Stomach (tissue), 9 donors: ENCODE data around the gene SEC24C. TPM values are rescaled to one million over a fixed set of nuclear protein-coding genes. Genes with fewer than 3 reads are reported as not detected.

Experiments
- DNase-seq, 2 donors: peaks; one replicate each; pipeline versions ENCODE4 v3.0.0 to v3.0.0-alpha.2; 2013 to 2019
- H3K27ac ChIP-seq, 5 donors: fragments of 200-600 bp in 4 of 5; sonication (generic) in 4 of 5; one replicate each; pipeline ENCODE4 v1.5.1; 2013 to 2019; ENCODE audit warnings: mild to moderate bottlenecking in 1 of 5, moderate library complexity in 1 of 5
- H3K27me3 ChIP-seq, 3 donors: fragments of 200-600 bp; sonication (generic); one replicate each; pipeline ENCODE4 v1.5.1; 2017 to 2019; ENCODE audit warnings: mixed run types in 1 of 3
- H3K36me3 ChIP-seq, 4 donors: fragments of 200-600 bp; sonication (generic); 1 replicate in 3 of 4; 2 replicates in 1 of 4; pipeline ENCODE4 v1.5.1; 2016 to 2019
- H3K4me1 ChIP-seq, 4 donors: fragments of 200-600 bp; sonication (generic); one replicate each; pipeline ENCODE4 v1.5.1; 2016 to 2019
- H3K4me3 ChIP-seq, 4 donors: fragments of 200-600 bp; sonication (generic) in 3 of 4; one replicate each; pipeline ENCODE4 v1.5.1; 2016 to 2019; ENCODE audit warnings: mild to moderate bottlenecking in 1 of 4
- H3K9me3 ChIP-seq, 4 donors: fragments of 200-600 bp; sonication (generic); one replicate each; pipeline ENCODE4 v1.5.1; 2016 to 2019
- EP300 ChIP-seq: sonication (generic); formaldehyde crosslinking; IDR thresholded peaks from one replicate; pipeline ENCODE4 v1.6.1; 2017; ENCODE audit warnings: antibody characterized with exemption
- POLR2A ChIP-seq, 4 donors: fragments of 450-650 bp; IDR thresholded peaks; one replicate each; pipeline ENCODE4 v1.6.1; 2016; ENCODE audit warnings: antibody characterized with exemption in 4 of 4, control low read depth in 2 of 4, mild to moderate bottlenecking in 1 of 4, moderate library complexity in 1 of 4
- POLR2AphosphoS5 ChIP-seq, 3 donors: sonication (generic); formaldehyde crosslinking; IDR thresholded peaks; one replicate each; pipeline ENCODE4 v1.6.1; 2016; ENCODE audit warnings: antibody characterized with exemption in 3 of 3
- WGBS, 5 donors: extraction: QIAGEN DNeasy Blood & Tissue Kit in 3 of 5; methylation state at CpG; one replicate each; pipeline versions ENCODE4 v1.1.5 to v1.1.7; 2013 to 2018; 5-methylcytosine and 5-hydroxymethylcytosine counted together
- intact Hi-C: fragments of 100-400 bp; cut with DNase I; formaldehyde crosslinking; loops from one replicate; pipeline ENCODE4 v1.15.1; 2023; ENCODE audit warnings: low total_unique reads
- polyA plus RNA-seq, 3 donors: library from polyadenylated mRNA; stranded (reverse); fragments of 200-250 nt; gene quantifications; one replicate each; pipeline ENCODE4 v1.2.3, GENCODE V29; 2013
- total RNA-seq, 5 donors: library from RNA; depleted of rRNA; stranded (reverse); fragments of >200 nt; gene quantifications; one replicate each; pipeline versions ENCODE4 v1.1.0 to v1.2.3, GENCODE V29; 2014 to 2016
- TF ChIP-seq, protein P1 (sequence below), 7 experiments: fragments of 450-650 bp in 4 of 7; fragments of 200-600 bp in 3 of 7; sonication (generic) in 3 of 7; IDR thresholded peaks; one replicate each; pipeline ENCODE4 v1.5.1; 2016 to 2019; ENCODE audit warnings: antibody characterized with exemption in 7 of 7, control low read depth in 2 of 7, mild to moderate bottlenecking in 1 of 7
- donor health status: healthy with polysubstance abuse.
- donor health status: Bipolar disorder and iron deficiency.
- donor health status: healthy.

The SEC24C gene
- total and polyA plus RNA-seq, 8 donors, result 23.5 to 58.8 (median 40.6) TPM

DNA sequence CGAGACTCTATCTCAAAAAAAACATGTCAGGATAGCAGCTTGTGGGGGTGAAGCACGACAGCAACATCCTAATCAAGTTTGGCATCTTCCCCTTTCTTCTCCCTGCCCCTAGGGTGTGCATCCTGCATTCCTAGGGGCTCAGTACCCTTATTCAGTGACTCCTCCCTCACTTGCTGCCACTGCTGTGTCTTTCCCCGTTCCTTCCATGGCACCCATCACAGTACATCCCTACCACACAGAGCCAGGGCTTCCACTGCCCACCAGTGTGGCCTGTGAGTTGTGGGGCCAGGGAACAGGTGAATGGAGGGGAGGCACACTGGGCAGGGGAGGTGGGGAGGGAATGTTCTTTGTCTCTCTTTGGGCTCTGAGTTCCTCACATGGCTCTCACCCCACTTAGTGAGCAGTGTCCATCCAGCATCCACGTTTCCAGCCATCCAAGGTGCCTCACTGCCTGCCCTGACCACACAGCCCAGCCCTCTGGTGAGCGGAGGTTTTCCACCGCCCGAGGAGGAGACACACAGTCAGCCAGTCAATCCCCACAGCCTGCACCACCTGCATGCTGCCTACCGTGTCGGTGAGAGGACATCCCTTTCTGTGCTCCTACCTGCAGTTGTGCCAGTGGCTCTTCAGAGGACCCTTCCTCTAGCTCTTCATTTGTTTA is 55.9 kb downstream of the SEC24C start:
- H3K4me3 ChIP-seq, result no peak overlapping the region
- intact Hi-C loops, result no loop called here
- no peaks in the 10 kb centered on the region for H3K27me3 ChIP-seq
- TF ChIP-seq POLR2AphosphoS5 (IDR thresholded peaks at IDR 0.05) (no peak), POLR2A (IDR thresholded peaks at IDR 0.05) (no peak), EP300 (no peak)
- TF ChIP-seq, protein P1, sequence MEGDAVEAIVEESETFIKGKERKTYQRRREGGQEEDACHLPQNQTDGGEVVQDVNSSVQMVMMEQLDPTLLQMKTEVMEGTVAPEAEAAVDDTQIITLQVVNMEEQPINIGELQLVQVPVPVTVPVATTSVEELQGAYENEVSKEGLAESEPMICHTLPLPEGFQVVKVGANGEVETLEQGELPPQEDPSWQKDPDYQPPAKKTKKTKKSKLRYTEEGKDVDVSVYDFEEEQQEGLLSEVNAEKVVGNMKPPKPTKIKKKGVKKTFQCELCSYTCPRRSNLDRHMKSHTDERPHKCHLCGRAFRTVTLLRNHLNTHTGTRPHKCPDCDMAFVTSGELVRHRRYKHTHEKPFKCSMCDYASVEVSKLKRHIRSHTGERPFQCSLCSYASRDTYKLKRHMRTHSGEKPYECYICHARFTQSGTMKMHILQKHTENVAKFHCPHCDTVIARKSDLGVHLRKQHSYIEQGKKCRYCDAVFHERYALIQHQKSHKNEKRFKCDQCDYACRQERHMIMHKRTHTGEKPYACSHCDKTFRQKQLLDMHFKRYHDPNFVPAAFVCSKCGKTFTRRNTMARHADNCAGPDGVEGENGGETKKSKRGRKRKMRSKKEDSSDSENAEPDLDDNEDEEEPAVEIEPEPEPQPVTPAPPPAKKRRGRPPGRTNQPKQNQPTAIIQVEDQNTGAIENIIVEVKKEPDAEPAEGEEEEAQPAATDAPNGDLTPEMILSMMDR (IDR thresholded peaks at IDR 0.05), result no peak
- DNase-seq, result no peak
- no peaks in the 10 kb centered on the region for H3K9me3 ChIP-seq
- WGBS, 5 donors, result 67 to 77% (median 72%) methylated on average over 9 of the region's 9 CpGs
- H3K4me1 ChIP-seq, result peaks cover 4 to 13% (median 9%) of the 10 kb centered on the region in 4 donors
- H3K27ac ChIP-seq, result no peak overlapping the region
- peaks cover 90 to 100% (median 100%) of the 10 kb centered on the region in 4 donors for H3K36me3 ChIP-seq

DNA sequence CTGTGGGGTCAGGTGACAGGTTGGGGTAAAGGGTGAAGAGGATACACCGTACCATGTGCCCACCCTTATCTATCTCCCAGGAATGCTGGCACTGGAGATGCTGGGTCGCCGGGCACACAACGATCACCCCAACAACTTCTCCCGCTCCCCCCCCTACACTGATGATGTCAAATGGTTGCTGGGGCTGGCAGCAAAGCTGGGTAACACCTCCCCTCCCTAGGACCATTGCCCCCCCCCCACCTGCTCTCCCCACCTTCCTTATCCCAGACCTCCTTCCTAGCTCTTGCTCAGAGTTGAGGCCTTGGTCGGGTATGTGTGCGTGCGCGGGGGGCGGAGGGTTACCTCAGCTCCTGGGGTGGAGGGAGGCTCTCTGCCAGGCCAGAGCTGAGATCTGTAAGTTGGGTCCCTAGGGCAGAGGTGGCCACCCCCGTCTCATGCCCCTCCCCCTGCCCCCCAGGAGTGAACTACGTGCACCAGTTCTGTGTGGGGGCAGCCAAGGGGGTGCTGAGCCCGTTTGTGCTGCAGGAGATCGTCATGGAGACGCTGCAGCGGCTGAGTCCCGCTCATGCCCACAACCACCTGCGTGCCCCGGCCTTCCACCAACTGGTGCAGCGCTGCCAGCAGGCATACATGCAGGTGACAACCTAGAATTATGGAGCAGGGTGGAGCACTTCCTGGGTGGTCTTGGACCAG is 56.5 kb downstream of the SEC24C start:
- Histone ChIP-seq H3K36me3 (peaks cover 90 to 100% (median 100%) of the 10 kb centered on the region in 4 donors), H3K4me3 (no peak overlapping the region), H3K4me1 (peaks cover 4 to 13% (median 9%) of the 10 kb centered on the region in 4 donors), H3K9me3 (no peaks in the 10 kb centered on the region), H3K27me3 (no peaks in the 10 kb centered on the region), H3K27ac (no peak overlapping the region)
- intact Hi-C loops, result no loop called here
- TF ChIP-seq, protein P1 (IDR thresholded peaks at IDR 0.05), result no peak
- TF ChIP-seq POLR2AphosphoS5 (IDR thresholded peaks at IDR 0.05) (no peak), POLR2A (IDR thresholded peaks at IDR 0.05) (no peak), EP300 (no peak)
- WGBS, 5 donors, result 76 to 81% (median 81%) methylated on average over 18 to 20 of the region's 20 CpGs
- no peak for DNase-seq

DNA sequence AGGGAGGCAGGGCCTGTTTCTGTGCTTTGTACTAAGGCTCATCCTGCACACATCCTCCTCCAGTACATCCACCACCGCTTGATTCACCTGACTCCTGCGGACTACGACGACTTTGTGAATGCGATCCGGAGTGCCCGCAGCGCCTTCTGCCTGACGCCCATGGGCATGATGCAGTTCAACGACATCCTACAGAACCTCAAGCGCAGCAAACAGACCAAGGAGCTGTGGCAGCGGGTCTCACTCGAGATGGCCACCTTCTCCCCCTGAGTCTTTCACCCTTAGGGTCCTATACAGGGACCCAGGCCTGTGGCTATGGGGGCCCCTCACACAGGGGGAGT is 57.0 kb downstream of the SEC24C start:
- H3K4me1 ChIP-seq, result peaks cover 4 to 13% (median 11%) of the 10 kb centered on the region in 4 donors
- TF ChIP-seq POLR2A (IDR thresholded peaks at IDR 0.05) (no peak), POLR2AphosphoS5 (IDR thresholded peaks at IDR 0.05) (no peak)
- TF ChIP-seq, protein P1 (IDR thresholded peaks at IDR 0.05), result no peak
- peaks cover 92 to 100% (median 100%) of the 10 kb centered on the region in 4 donors for H3K36me3 ChIP-seq
- intact Hi-C loops, result no loop called here
- no peaks in the 10 kb centered on the region for H3K9me3 ChIP-seq
- WGBS, 5 donors, result 91 to 97% (median 94%) methylated on average over 12 to 13 of the region's 13 CpGs
- no peaks in the 10 kb centered on the region for H3K27me3 ChIP-seq
- no peak for DNase-seq
- H3K4me3 ChIP-seq, result no peak overlapping the region
- H3K27ac ChIP-seq, result no peak overlapping the region

DNA sequence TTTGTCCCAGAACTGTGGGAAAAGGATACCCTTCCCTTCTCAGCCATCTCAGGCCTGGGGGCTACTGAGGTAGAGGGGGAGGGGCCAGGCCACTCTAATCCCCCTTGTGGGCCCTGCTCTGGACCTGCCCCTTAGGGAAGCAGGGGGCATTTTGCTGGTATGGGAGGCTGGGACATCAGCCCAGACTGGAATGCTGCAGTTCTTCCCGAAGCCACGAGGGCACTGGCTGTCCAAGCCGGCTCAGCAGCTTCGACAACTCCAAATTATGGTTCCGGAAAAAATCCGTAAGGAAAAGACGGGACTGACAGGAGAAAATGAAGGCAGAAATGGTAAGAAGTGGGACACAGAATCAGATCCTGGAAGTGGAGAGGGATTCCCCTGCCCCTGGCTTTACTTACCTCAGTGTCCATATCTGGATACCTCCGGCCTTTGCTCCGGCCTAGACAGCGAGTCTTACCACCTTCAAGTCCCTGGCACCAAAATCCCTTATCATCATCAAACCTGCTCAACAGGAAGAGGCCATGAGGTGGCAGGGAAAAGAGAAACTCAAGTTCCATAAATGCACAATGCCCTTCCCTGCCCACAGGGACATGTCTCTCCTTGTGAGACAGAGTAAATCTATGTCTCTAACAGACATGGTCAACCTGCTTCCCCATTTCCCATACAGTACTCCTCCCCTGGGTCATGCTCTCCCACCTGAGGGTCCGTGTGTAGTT is 58.3 kb downstream of the SEC24C start:
- TF ChIP-seq, protein P1 (IDR thresholded peaks at IDR 0.05), result no peak
- TF ChIP-seq POLR2AphosphoS5 (IDR thresholded peaks at IDR 0.05), result peak in 1 of 3 donors; percentile 5
- Histone ChIP-seq H3K27ac (peak overlapping the region in 2 of 5 donors; percentile 9 to 32), H3K27me3 (no peaks in the 10 kb centered on the region), H3K36me3 (peaks cover 92 to 100% (median 100%) of the 10 kb centered on the region in 4 donors), H3K4me1 (peaks cover 4 to 25% (median 20%) of the 10 kb centered on the region in 4 donors), H3K9me3 (no peaks in the 10 kb centered on the region), H3K4me3 (no peak overlapping the region)
- WGBS, 5 donors, result 57 to 74% (median 68%) methylated on average over 11 of the region's 11 CpGs
- DNase-seq, result peak in 1 of 2 donors; percentile 40
- intact Hi-C loops, result no loop called here
